Subcutaneous adipose tissue (tissue), 4 donors: ENCODE results near the gene NRIP1. TPM values are rescaled to one million over a fixed set of nuclear protein-coding genes. Genes with fewer than 3 reads are reported as not detected.

Source experiments
- total RNA-seq, 4 donors: library from RNA; depleted of rRNA; stranded (reverse); fragments of >200 nt; gene quantifications; one replicate each; pipeline ENCODE4 v1.1.0, GENCODE V29; 2016
- TF ChIP-seq, protein P1 (sequence below): fragments of 450-650 bp; IDR thresholded peaks from one replicate; pipeline ENCODE4 v1.5.1; 2016; ENCODE audit warnings: low read depth, mild to moderate bottlenecking, control low read depth, antibody characterized with exemption, moderate library complexity

The NRIP1 gene
- total RNA-seq, 4 donors from 2014 or later, result 88.4 to 137 (median 118) TPM

DNA sequence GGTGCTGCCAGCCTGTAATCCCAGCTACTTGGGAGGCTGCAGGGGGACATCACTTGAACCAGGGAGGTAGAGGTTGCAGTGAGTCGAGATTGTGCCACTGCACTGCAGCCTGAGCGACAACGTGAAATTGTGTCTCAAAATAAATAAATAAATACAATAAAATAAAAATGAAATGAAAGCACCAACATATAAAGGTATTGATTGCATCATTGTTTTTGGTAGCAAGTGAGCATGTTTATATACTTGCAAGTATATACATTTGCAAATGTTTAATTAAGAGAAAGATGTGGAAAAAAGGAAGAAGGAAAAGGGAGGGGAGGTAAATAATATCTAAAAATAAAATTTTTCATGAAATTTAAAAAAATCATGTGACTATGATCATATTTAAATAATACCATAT, 32.8 kb upstream of the NRIP1 start:
- TF ChIP-seq, protein P1, sequence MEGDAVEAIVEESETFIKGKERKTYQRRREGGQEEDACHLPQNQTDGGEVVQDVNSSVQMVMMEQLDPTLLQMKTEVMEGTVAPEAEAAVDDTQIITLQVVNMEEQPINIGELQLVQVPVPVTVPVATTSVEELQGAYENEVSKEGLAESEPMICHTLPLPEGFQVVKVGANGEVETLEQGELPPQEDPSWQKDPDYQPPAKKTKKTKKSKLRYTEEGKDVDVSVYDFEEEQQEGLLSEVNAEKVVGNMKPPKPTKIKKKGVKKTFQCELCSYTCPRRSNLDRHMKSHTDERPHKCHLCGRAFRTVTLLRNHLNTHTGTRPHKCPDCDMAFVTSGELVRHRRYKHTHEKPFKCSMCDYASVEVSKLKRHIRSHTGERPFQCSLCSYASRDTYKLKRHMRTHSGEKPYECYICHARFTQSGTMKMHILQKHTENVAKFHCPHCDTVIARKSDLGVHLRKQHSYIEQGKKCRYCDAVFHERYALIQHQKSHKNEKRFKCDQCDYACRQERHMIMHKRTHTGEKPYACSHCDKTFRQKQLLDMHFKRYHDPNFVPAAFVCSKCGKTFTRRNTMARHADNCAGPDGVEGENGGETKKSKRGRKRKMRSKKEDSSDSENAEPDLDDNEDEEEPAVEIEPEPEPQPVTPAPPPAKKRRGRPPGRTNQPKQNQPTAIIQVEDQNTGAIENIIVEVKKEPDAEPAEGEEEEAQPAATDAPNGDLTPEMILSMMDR, result no peak

DNA sequence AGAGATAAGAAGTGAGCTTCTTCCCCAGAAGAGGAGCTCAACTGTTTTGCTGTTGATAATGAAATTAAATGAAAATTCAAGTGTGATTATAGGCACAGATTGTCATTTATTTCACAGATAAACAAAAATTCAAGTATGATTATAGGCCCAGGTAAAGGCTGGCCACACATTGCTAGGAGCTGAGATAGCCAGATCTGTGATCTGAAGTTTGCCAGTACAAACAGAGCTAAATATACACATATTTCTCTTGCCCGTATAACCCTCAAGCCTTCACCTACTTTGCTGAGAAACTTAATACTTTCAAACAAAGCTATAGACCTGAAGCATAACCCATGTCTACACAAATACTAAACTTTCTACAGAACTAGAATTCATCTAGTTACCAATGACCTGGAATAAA, 31.3 kb upstream of the NRIP1 start:
- TF ChIP-seq, protein P1, result no peak

DNA sequence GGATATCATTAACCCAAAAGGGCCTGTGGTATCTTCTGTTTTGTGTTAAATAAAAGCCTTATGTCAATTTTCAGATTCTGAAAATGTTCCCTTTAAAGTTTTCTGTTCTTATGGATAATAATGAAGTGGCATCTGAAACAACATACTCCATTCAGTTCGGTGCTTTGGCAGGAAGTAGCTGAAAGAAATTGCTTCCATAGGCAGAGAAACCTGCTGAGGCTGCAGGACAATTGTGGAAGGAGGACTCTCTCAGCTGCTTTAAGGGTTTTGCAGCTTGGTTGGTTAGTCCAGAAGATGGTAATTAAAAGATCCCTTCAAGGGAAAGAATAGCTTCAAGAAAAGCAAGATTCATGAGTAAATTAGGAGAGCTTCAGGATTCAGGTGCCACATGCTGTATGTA, 30.5 kb upstream of the NRIP1 start:
- TF ChIP-seq, protein P1, result no peak

DNA sequence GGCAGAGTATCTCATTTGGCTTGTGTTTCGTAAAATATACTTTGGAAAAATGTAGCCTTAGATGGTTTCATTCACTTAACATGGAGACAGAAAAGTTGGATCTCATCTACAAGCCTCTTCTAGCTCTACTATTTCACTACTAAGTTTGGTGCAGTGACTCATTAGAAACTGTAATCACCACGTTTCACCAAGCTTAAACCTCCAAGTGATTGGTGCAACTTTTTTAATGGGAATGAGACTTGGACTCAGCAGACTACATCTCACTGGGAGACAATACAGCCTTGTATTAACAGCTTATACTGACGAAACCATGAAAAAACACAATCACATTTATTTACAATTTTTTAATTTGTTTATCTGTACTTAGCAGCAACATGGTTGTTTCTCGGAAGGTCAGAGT, 29.9 kb upstream of the NRIP1 start:
- TF ChIP-seq, protein P1, result no peak

DNA sequence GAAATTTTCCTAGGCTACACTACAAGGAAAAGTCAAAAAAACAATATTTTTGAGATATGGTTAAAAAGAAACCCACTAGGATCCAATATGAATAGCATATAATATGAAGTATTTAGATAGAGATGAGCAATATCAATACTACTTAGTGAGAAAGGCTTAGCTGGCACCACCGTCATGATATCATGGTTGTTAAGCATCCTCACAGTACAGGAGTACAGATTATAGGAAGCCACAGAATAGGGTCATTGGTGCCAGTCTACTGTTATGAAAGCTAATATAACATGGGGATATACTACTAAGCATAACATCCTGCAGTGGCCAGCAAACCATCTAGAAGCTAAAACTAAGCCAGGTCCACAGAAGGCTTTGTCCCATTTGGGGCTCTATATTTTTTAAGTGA, 28.4 kb upstream of the NRIP1 start:
- TF ChIP-seq, protein P1, result no peak

DNA sequence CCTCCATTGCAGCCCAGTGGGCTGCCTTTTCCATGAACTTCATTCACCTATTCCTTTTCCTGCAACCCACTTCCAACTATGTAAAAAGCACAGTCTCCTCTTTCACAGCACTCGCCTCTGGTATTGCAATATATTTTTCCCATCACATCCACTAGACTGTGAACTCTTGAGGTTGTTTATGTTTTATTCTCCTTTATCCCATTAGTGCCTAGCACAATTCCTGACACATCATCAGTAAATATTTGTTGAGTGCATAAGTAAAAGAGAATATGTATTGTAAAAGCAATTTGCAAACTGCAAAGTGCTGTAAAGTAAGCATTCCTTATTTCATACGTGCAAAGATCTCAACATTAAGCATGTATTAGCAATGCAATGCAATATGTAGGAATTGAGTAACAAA, 27.9 kb upstream of the NRIP1 start:
- TF ChIP-seq, protein P1, result no peak

DNA sequence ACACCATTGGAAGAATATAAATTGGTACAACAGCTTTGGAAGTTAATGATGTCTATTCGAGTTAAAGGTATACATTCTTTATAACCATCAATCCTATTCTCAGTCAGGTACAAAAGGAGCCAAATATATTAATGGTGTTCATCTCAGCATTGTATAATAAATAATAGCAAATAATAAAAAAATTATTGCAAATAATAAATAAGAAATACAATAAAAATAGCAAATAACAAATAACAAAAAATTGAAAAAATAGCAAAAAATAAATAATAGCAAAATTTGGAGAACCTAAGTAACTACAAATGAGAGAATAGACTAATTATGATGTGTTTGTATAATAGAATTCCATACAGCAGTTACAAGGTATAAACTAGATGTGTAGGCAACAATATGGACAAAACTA, 25.6 kb upstream of the NRIP1 start:
- TF ChIP-seq, protein P1, result no peak

DNA sequence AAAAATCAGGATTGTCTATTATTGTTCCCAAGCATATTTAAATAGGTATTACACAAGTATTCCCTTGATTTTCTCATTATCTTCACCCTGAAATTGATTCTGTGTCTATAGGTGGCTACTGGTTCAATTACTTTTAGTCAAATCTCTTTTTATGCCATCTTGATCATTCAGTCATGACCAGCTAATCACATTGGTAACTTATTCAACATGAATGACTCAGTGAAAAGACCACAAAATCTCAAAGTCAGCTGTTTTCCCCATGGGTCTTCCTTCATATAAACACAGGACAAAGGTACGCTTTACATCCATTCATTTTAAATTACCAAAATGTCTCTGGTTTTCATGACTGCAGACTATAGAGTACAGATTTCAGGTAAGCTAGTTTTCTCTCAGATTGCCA, 23.7 kb upstream of the NRIP1 start:
- TF ChIP-seq, protein P1, result no peak
